Keratinocyte (primary cell): ENCODE results near the gene ASCL4.

ENCODE experiments used
- CTCF ChIP-seq, 3 experiments: IDR thresholded peaks in 1 of 3; conservative IDR thresholded peaks in 1 of 3; optimal IDR thresholded peaks in 1 of 3; 2 replicates in 2 of 3; 3 replicates in 1 of 3; pipeline versions ENCODE3 to v1.5.1; 2011; ENCODE audit warnings: low read length in 3 of 3, mild to moderate bottlenecking in 3 of 3, moderate library complexity in 2 of 3, control low read depth in 1 of 3, inconsistent platforms in 1 of 3; ENCODE audit not compliant: insufficient read depth in 2 of 3; ENCODE audit errors: extremely low read depth in 1 of 3
- EZH2 ChIP-seq: IDR thresholded peaks from one replicate; pipeline ENCODE4 v1.6.1; 2012; ENCODE audit warnings: inconsistent platforms, mild to moderate bottlenecking, low read length, moderate library complexity

GRCh38 chr12:107776171-107776570 is 1.7 kb downstream of the ASCL4 start:
- TF ChIP-seq CTCF (optimal IDR thresholded peaks at IDR 0.05 in 1 of 3, IDR thresholded peaks at IDR 0.05 in 1 of 3, conservative IDR thresholded peaks at IDR 0.05 in 1 of 3; ENCODE audit: extremely low read depth in 1 of 3, insufficient read depth in 2 of 3, low read length in 3 of 3) (no peak), EZH2 (no peak)
